ENCODE measurements around the gene RRAD.

The RRAD gene

GRCh38 chr16:66872943-66873684 lies 52.2 kb downstream of the RRAD start:
- peak; percentile 38 for DNase-seq

- no peak for DNase-seq
Measured at GRCh38 chr16:66872559-66872942, 52.8 kb downstream of the RRAD start.

- DNase-seq: no peak
Measured at GRCh38 chr16:66871840-66872239, 53.5 kb downstream of the RRAD start.

Data from NCI-H748 treated with DMSO at 0.1 percent for 48 hours (cell line).